WTC11 (cell line): Measurements from ENCODE around the gene SYCE1L. TPM values are rescaled to one million over a fixed set of nuclear protein-coding genes. Genes with fewer than 3 reads are reported as not detected.

Experiments
- ATAC-seq: fragments of 200-7000 bp; cut with Tn5 transposase; 2 replicates; pipeline ENCODE4 v1.10.0; 2021; ENCODE audit warnings: mild to moderate bottlenecking, moderate library complexity
- CTCF ChIA-PET: fragments of 300-600 bp; sonication (Branson Sonifier 250); formaldehyde crosslinking; loops from one replicate; lab custom pipeline; 2021; ENCODE audit warnings: antibody characterized with exemption; lab: Charles Lee
- POLR2A ChIA-PET: fragments of 350-600 bp; sonication (Branson Sonifier 250); formaldehyde crosslinking; loops from one replicate; lab custom pipeline; 2021; ENCODE audit warnings: antibody characterized with exemption; lab: Charles Lee
- DNase-seq: peaks from one replicate; pipeline ENCODE4 v3.0.0; 2021; ENCODE audit warnings: low spot score
- H3K27ac Mint-ChIP-seq: 2 replicates; pipeline ENCODE4 v1.8.0; 2021; ENCODE audit warnings: mixed read lengths
- H3K27me3 Mint-ChIP-seq: 2 replicates; pipeline ENCODE4 v1.8.0; 2021; ENCODE audit warnings: low read depth, mild to moderate bottlenecking, moderate library complexity, mixed read lengths
- H3K36me3 Mint-ChIP-seq: 2 replicates; pipeline ENCODE4 v1.8.0; 2021; ENCODE audit warnings: mixed read lengths
- H3K4me1 Mint-ChIP-seq: 2 replicates; pipeline ENCODE4 v1.8.0; 2022; ENCODE audit warnings: mixed read lengths
- H3K4me3 Mint-ChIP-seq: 2 replicates; pipeline ENCODE4 v1.8.0; 2021; ENCODE audit warnings: mild to moderate bottlenecking, moderate library complexity, mixed read lengths
- H3K9me3 Mint-ChIP-seq: 2 replicates; pipeline ENCODE4 v1.8.0; 2021; ENCODE audit warnings: mixed read lengths
- ARID4B ChIP-seq: sonication (generic); formaldehyde crosslinking; IDR thresholded peaks from 2 replicates; pipeline ENCODE4 v1.8.0; 2023; ENCODE audit warnings: missing genetic modification reagents, mild to moderate bottlenecking, borderline replicate concordance
- ATF1 ChIP-seq: sonication (generic); formaldehyde crosslinking; IDR thresholded peaks from 2 replicates; pipeline ENCODE4 v1.8.1; 2023; ENCODE audit warnings: mild to moderate bottlenecking, moderate library complexity, missing genetic modification reagents
- ATF6 ChIP-seq: sonication (generic); formaldehyde crosslinking; IDR thresholded peaks from 2 replicates; pipeline ENCODE4 v1.8.1; 2023; ENCODE audit warnings: mild to moderate bottlenecking, missing genetic modification reagents
- ELF4 ChIP-seq: sonication (generic); formaldehyde crosslinking; IDR thresholded peaks from 2 replicates; pipeline ENCODE4 v1.8.1; 2022; ENCODE audit warnings: low read depth, mild to moderate bottlenecking, moderate library complexity, missing genetic modification reagents
- ERG ChIP-seq: fragments of 250-450 bp; sonication (Bioruptor Pico); IDR thresholded peaks from 2 replicates; pipeline ENCODE4 v1.8.0; 2021; ENCODE audit warnings: mild to moderate bottlenecking
- FOXP1 ChIP-seq: sonication (generic); formaldehyde crosslinking; IDR thresholded peaks from 2 replicates; pipeline ENCODE4 v1.8.0; 2022; ENCODE audit warnings: missing genetic modification reagents, mild to moderate bottlenecking, moderate library complexity, borderline replicate concordance
- JAZF1 ChIP-seq: fragments of 250-450 bp; sonication (Bioruptor Pico); IDR thresholded peaks from 2 replicates; pipeline ENCODE4 v1.9.0; 2021; ENCODE audit warnings: moderate library complexity, mild to moderate bottlenecking, inconsistent platforms
- MLX ChIP-seq: sonication (generic); formaldehyde crosslinking; IDR thresholded peaks from 2 replicates; pipeline ENCODE4 v1.8.1; 2023; ENCODE audit warnings: mild to moderate bottlenecking, missing genetic modification reagents, moderate library complexity
- MYBL2 ChIP-seq: sonication (generic); formaldehyde crosslinking; IDR thresholded peaks from 2 replicates; pipeline ENCODE4 v1.8.1; 2023; ENCODE audit warnings: mild to moderate bottlenecking, moderate library complexity, missing genetic modification reagents
- TEAD4 ChIP-seq: sonication (generic); formaldehyde crosslinking; IDR thresholded peaks from 2 replicates; pipeline ENCODE4 v1.8.0; 2022; ENCODE audit warnings: mild to moderate bottlenecking, missing genetic modification reagents
- USF1 ChIP-seq: sonication (generic); formaldehyde crosslinking; IDR thresholded peaks from 2 replicates; pipeline ENCODE4 v1.8.0; 2022; ENCODE audit warnings: mild to moderate bottlenecking, missing genetic modification reagents
- USF2 ChIP-seq: sonication (generic); formaldehyde crosslinking; IDR thresholded peaks from 2 replicates; pipeline ENCODE4 v1.8.1; 2023; ENCODE audit warnings: mild to moderate bottlenecking, missing genetic modification reagents, moderate library complexity
- ZNF121 ChIP-seq: sonication (generic); formaldehyde crosslinking; IDR thresholded peaks from 2 replicates; pipeline ENCODE4 v1.8.0; 2023; ENCODE audit warnings: missing genetic modification reagents
- ZNF532 ChIP-seq: fragments of 250-450 bp; sonication (Bioruptor Pico); IDR thresholded peaks from 2 replicates; pipeline ENCODE4 v1.9.0; 2021; ENCODE audit warnings: mild to moderate bottlenecking, borderline replicate concordance
- total RNA-seq: library from RNA; stranded (reverse); gene quantifications from 3 replicates; pipeline ENCODE4 v1.2.3, GENCODE V29; 2021

The SYCE1L gene
- total RNA-seq, 1 experiment from 2014 or later: 7.0 TPM

GRCh38 chr16:77211880-77212740, 12.9 kb downstream of the SYCE1L start (continued):
- TF ChIP-seq ARID4B (CRISPR knock-in tag) (peak; percentile 2; the same call in 1 of the 2 replicates), JAZF1 (CRISPR knock-in tag) (no peak), ZNF121 (CRISPR knock-in tag) (no peak), ERG (CRISPR knock-in tag) (no peak), ZNF532 (no peak), TEAD4 (CRISPR knock-in tag) (no peak), MLX (CRISPR knock-in tag) (no peak), MYBL2 (CRISPR knock-in tag) (0 out of 2 replicates have a peak, but pooled peaks have one; percentile 18), ELF4 (no peak), USF1 (CRISPR knock-in tag) (peak; percentile 36; the same call in 1 of the 2 replicates)
- TF ChIP-seq, all 79 proteins: peak for 24

GRCh38 chr16:77212741-77213541, 13.7 kb downstream of the SYCE1L start:
- peak; percentile 76 for DNase-seq
- H3K4me1 Mint-ChIP-seq: peaks cover 20% of the 10 kb centered on the region
- peaks cover 7% of the 10 kb centered on the region for H3K27me3 Mint-ChIP-seq
- POLR2A ChIA-PET: interaction anchor here (0.6 to 2.1 kb wide), 2 partner anchors 10 to 23 kb away, joined by 4 to 5 read pairs; no protein-coding TSS in a partner anchor
- H3K36me3 Mint-ChIP-seq: 0 out of 2 replicates have a peak, but pooled peaks cover 3% of the 10 kb centered on the region
- H3K27ac Mint-ChIP-seq: no peak overlapping the region; the same call in 1 of the 2 replicates
- CTCF ChIA-PET: interaction anchor here (0.8 to 2.6 kb wide), 2 partner anchors 11 to 371 kb away, joined by 3 to 16 read pairs; no protein-coding TSS in a partner anchor
- peak overlapping the region; percentile 74 for H3K4me3 Mint-ChIP-seq
- no peaks in the 10 kb centered on the region for H3K9me3 Mint-ChIP-seq
- ATAC-seq: peak; percentile 78
- no peak for TF ChIP-seq ATF6 (CRISPR knock-in tag)
- TF ChIP-seq FOXP1 (CRISPR knock-in tag): no peak
- no peak for TF ChIP-seq ATF1 (CRISPR knock-in tag)
- no peak for TF ChIP-seq USF1 (CRISPR knock-in tag)
- TF ChIP-seq USF2 (CRISPR knock-in tag): no peak
